ENCODE results near the gene KCNA3. TPM values are rescaled to one million over a fixed set of nuclear protein-coding genes. Genes with fewer than 3 reads are reported as not detected.

The KCNA3 gene
- total and polyA plus RNA-seq, 2 of the 4 experiments (the other 2 are of a cell fraction) = under 0.01 to 0.09 TPM

DNA sequence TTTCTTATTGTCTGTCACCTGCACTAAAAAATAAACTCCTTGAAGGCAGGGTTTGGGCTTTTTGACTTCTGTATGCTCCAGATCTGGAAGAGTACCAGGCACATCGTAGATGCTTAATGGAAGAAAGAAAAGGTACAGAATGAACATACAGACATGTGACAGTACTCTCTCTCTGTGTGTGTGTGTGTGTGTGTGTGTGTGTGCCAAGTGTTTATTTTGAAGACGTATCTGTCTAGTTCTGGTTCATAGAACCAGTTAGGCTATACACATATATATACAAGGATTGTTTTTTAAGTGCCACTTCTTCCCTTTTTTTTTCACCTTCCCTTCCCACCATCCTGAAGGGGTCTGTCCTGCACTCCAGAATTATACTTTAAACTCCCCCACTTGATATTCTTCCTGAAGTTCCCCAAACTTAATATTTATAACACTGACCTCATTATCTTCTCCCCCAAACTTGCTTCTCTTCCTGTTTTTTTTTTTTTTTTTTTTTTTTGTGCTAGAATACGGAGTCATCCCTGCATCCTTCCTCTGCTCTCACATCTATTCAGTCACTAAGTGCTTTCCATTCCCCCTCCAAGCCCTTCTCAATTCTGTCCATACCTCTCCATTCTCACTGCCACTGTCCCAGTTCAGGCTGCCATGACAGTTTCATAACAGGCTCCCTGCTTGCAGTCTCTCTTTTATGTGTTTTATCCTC, 5.4 kb upstream of the KCNA3 start:
- dilution Hi-C loops (cut with HindIII; ENCODE audit: low sequenced_read_pairs, unreplicated experiment) (no loop called here), in situ Hi-C loops (cut with MboI; ENCODE audit: low sequenced_read_pairs) (no loop called here), intact Hi-C loops (cut with micrococcal nuclease) (no loop called here)
- Histone ChIP-seq H3K4me3 (ENCODE audit: insufficient read depth, low read depth, low read length) (no peak overlapping the region), H2AK5ac (ENCODE audit: low read depth, low read length) (no peak overlapping the region), H2BK5ac (ENCODE audit: low read depth, low read length, poor library complexity, severe bottlenecking) (no peak overlapping the region), H3K9me1 (ENCODE audit: insufficient read depth, low read length) (no peaks in the 10 kb centered on the region), H3K23ac (ENCODE audit: low read depth, low read length) (no peak overlapping the region), H4K8ac (ENCODE audit: low read depth in 2 of 2, low read length in 2 of 2) (no peak overlapping the region), H3K18ac (ENCODE audit: low read depth, low read length) (no peak overlapping the region), H4K20me1 (ENCODE audit: insufficient read depth, low read length) (no peaks in the 10 kb centered on the region), H3K4me2 (ENCODE audit: low read depth, low read length) (no peak overlapping the region), H2AK9ac (replicated peaks; ENCODE audit: low read depth, low read length, poor library complexity) (no peak overlapping the region), H2AFZ (replicated peaks; ENCODE audit: low read length, poor library complexity) (no peak overlapping the region), H3K79me1 (ENCODE audit: low read depth in 1 of 2, low read length in 2 of 2) (no peaks in the 10 kb centered on the region), H4K91ac (ENCODE audit: insufficient read depth, low read depth, low read length) (no peak overlapping the region), H3K27ac (ENCODE audit: insufficient read depth, low read length) (no peak overlapping the region), H3K9ac (ENCODE audit: low read depth, low read length) (no peak overlapping the region), H3K14ac (replicated peaks; ENCODE audit: low read depth, low read length) (no peak overlapping the region), H2BK120ac (ENCODE audit: low read depth, low read length) (no peak overlapping the region), H4K5ac (ENCODE audit: low read depth, low read length) (no peak overlapping the region), H3K9me3 (ENCODE audit: control insufficient read depth, insufficient read depth, low read length) (no peaks in the 10 kb centered on the region), H2BK15ac (ENCODE audit: low read depth, low read length) (no peak overlapping the region), H3K27me3 (ENCODE audit: control insufficient read depth, insufficient read depth, low read length) (peaks cover 6% of the 10 kb centered on the region), H3K4ac (ENCODE audit: low read depth, low read length) (no peak overlapping the region), H3K56ac (ENCODE audit: extremely low read depth, insufficient read depth, low read length) (no peak overlapping the region), H2BK20ac (ENCODE audit: low read depth, low read length) (no peak overlapping the region), H3K36me3 (ENCODE audit: control insufficient read depth, insufficient read depth, low read length) (no peaks in the 10 kb centered on the region), H3K4me1 (ENCODE audit: control insufficient read depth, insufficient read depth, low read length) (no peaks in the 10 kb centered on the region)
- TF ChIP-seq, protein P1, sequence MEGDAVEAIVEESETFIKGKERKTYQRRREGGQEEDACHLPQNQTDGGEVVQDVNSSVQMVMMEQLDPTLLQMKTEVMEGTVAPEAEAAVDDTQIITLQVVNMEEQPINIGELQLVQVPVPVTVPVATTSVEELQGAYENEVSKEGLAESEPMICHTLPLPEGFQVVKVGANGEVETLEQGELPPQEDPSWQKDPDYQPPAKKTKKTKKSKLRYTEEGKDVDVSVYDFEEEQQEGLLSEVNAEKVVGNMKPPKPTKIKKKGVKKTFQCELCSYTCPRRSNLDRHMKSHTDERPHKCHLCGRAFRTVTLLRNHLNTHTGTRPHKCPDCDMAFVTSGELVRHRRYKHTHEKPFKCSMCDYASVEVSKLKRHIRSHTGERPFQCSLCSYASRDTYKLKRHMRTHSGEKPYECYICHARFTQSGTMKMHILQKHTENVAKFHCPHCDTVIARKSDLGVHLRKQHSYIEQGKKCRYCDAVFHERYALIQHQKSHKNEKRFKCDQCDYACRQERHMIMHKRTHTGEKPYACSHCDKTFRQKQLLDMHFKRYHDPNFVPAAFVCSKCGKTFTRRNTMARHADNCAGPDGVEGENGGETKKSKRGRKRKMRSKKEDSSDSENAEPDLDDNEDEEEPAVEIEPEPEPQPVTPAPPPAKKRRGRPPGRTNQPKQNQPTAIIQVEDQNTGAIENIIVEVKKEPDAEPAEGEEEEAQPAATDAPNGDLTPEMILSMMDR (conservative IDR thresholded peaks at IDR 0.05; ENCODE audit: low read depth, low read length) = no peak
- TF ChIP-seq BHLHE40 (IDR thresholded peaks at IDR 0.05; ENCODE audit: low read depth, low read length) = no peak
- TF ChIP-seq, protein P2, sequence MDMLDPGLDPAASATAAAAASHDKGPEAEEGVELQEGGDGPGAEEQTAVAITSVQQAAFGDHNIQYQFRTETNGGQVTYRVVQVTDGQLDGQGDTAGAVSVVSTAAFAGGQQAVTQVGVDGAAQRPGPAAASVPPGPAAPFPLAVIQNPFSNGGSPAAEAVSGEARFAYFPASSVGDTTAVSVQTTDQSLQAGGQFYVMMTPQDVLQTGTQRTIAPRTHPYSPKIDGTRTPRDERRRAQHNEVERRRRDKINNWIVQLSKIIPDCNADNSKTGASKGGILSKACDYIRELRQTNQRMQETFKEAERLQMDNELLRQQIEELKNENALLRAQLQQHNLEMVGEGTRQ (IDR thresholded peaks at IDR 0.05; ENCODE audit: low read depth, low read length) = no peak
- whole genome bisulfite sequencing, 2 experiments (ENCODE audit: extremely low coverage in 2 of 2, insufficient read length in 1 of 2) = no CpG with 5 or more reads among the region's 3 CpGs
- BruUV-seq (replicated peaks) = no TSS peak
- DNase-seq = no peak
- no peak for ATAC-seq (ENCODE audit: low read depth)
- POLR2A ChIA-PET (ENCODE audit: unreplicated experiment) = no interaction called here
- CTCF ChIA-PET = no interaction called here
